NOMO-1 treated with DMSO at 0.1 percent for 48 hours (cell line): Measurements from ENCODE around the gene KLF6.

Source experiments
- DNase-seq: peaks from one replicate; lab custom pipeline; 2025; ENCODE audit not compliant: unreplicated experiment; lab: John Stamatoyannopoulos, UW

Gene KLF6

DNA sequence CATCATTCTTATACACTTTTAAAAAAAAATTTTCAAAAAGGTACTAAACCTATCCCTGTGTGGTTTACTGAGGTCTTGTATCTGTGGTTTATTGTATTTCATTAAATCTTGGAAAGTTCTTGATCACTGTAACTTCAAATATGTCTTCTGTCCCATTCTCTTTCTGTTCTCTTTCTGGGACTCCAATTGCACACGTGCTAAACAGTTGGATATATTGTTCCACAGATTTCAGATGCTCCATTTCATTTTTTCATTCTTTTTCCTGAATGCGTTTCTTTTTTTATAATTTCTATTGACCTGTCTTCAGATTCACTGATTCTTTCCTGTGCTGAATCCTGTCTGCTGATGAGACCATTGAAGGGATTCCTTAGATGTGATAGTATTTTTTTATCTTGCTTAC is 4.6 kb upstream of the KLF6 start:
- DNase-seq: no peak

DNA sequence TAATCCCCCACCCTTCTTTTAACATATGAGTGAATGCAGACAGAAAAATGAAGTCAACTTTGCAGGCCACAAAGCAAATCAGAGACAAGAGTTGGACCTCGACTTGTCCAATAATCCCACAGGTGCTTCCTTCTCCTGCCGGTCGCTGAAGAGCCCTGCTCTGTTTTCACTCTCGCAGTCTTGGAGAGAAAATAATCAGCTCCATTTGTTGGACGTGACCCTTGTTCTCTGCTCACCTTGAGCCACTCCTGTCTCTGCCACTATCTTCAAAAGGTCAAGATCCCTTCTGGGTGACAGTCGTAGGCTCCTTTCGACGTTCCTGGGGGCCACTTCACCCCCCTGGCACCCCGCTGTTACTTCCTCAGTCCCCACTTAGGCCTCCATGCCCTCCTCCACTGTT is 2.8 kb upstream of the KLF6 start:
- no peak for DNase-seq

DNA sequence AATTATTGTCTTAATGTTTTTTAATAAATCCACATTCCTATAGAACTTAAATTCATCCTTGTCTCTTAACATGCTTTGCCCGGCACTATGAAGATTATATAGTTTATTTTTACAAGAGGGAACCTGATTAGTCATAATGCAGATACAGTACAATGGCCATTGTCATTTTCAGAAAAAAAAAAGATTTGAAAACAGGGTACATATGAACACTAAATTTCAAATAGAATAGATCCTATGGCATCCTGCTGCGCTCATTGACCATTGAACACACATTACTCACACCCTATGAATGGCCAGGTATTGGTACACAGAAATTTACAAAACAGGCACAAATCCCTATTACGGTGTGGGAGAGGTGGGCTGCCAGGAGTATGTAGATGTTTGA is 2.0 kb upstream of the KLF6 start:
- DNase-seq: no peak

GRCh38 chr10:3786295-3787015 is 1.4 kb upstream of the KLF6 start:
- DNase-seq: no peak

GRCh38 chr10:3785851-3786271 is 852 bp upstream of the KLF6 start:
- DNase-seq: peak; percentile 29

- DNase-seq: peak; percentile 94
These were observed 342 bp upstream of the KLF6 start for GRCh38 chr10:3785251-3785850.

DNA sequence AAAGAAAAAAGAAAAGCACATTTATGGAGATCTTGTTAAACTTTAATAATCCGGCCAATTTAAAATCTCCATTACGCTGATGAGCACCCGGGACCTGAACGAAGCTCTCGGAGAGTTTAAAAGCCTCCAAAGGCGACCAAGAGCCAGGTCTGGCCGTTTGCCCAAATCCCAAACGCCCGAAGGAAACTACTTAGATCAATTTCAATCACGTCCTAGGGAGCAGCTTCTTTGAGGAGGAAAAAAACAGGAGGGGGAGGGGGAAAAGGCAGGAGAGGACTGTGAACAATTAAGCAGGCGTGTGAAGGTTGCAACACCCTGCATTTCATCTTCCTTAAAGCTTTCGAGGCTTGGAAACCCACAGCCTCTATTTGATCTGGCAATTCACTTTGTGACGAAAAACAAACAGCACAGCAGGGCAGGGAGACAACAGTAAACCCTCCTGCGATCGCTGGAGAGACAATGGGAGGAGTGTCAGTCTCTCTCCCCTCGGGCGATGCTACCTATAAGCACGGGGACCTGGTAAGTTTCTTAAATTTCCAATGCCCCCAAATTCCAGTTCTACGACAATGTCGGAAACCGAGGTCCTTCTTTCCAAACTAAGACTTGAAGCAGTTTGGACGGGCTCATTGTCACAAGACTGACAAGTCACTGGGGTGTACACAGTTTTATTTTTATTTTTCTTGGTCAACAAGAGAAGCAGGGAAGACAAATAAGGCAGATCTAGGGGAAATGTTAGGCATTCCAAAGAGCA is 1.2 kb downstream of the KLF6 start:
- DNase-seq: peak; percentile 74

DNA sequence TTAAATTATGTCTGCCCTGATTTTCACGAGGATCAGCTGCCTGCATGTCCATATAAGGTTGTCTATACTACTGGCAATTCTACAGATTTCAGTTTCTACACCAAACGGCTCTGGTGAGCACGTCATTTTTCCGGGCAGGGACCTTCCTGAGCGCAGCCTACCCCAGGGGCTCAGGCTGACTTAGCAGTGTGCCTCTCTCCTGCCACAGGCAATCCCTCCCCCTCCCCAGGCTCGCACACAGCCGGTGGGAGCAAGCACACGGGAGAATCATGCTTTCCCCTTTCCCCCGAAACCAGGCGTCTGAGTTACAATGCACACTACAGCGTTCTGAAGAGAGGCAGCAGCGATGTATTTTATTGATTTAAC is 1.7 kb downstream of the KLF6 start:
- peak; percentile 58 for DNase-seq

DNA sequence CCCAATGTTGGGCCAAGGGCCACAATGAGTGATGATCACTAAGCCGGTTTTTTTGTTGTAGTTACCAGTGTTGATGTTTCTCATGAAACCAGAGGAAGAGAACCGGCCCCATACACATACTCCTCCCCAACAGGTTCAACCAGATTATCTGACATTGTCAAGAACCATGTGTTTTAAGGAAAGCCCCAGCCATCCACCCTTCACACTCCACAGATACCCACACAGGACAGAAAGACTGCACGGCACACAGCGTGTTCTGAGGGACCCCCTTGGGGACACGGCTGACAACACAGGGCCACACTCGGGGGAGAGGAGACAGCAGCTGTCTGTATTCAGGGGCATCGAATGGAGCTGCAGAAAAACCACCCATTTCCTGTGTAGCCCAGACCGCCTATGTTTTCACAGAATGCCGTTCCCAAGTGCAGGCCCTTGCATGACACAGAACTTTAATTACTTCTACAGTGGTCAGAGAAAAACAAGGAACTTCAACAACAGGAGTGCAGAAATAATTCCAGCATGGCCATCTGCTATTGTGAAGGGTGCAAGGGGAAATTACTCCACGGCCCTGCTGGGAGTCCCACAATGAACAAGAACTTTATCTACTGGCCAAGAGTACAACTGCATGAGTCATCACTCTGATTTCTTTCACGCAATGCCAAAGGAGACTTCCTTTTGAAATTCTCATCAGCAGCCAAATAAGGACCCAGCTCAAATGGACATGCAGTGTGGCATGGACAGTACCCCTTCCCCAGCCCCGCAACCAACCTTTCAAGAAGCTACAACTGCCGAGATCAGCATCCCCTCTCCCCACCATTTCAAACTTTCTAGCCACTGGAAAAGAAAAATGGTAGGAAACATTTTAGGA is 2.3 kb downstream of the KLF6 start:
- peak; percentile 89 for DNase-seq

- no peak for DNase-seq
These were observed 2.9 kb downstream of the KLF6 start for GRCh38 chr10:3782146-3782450.

GRCh38 chr10:3781468-3782145 is 3.4 kb downstream of the KLF6 start:
- peak; percentile 22 for DNase-seq

GRCh38 chr10:3780771-3781467 is 4.1 kb downstream of the KLF6 start:
- DNase-seq: no peak

DNA sequence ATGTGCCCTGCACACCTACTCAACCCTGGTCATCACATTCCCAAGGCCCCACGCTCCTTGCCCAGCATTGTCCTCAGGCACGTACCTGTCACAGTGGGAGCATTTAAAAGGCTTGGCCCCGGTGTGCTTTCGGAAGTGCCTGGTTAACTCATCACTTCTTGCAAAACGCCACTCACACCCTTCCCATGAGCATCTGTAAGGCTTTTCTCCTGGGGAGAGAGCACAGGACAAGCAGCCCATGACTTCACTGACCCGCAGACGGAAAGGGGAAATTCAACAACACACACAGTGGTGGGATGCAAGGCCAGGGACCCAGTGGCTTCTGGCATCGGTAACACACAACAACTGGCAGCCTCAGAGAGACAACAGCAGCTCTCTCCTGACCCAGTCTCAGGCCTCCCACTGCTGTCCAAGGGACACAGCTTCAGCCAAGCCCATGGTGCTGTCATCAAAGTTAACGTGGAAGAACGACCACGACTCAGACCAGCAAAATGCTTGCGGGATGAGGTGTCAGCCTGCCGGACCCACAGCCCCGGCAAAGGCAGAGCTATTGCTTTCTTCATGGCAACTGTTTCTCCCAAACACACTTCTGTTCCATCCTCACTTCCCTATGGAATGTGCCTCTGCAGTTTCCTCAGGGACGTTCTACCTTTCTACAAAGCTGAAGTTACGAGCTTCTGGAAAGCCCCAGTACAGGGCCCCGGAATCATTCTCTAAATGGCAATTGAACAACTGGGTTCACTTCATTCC is 4.8 kb downstream of the KLF6 start:
- no peak for DNase-seq

- no peak for DNase-seq
These were observed 5.8 kb downstream of the KLF6 start for GRCh38 chr10:3779158-3779741.

GRCh38 chr10:3778692-3779157 is 6.3 kb downstream of the KLF6 start:
- no peak for DNase-seq

GRCh38 chr10:3777981-3778691 is 6.9 kb downstream of the KLF6 start:
- DNase-seq: no peak

- peak; percentile 43 for DNase-seq
These were observed 8.0 kb downstream of the KLF6 start for GRCh38 chr10:3776796-3777571.
